Progenitor cell of endocrine pancreas (in vitro differentiated cells): Measurements from ENCODE around the gene ZNF850. TPM values are rescaled to one million over a fixed set of nuclear protein-coding genes. Genes with fewer than 3 reads are reported as not detected.
A peak's percentile ranks its signal among the peaks of the same experiment; 100 is the strongest.

Source experiments
- DNase-seq: peaks from one replicate; pipeline ENCODE4 v3.0.0; 2021; ENCODE audit warnings: low spot score; ENCODE audit not compliant: unreplicated experiment
- H3K27ac Mint-ChIP-seq: 2 replicates; pipeline ENCODE4 v1.8.0; 2021; ENCODE audit warnings: mild to moderate bottlenecking, moderate library complexity, mixed read lengths
- H3K27me3 Mint-ChIP-seq: 2 replicates; pipeline ENCODE4 v1.8.0; 2021; ENCODE audit warnings: mixed read lengths
- H3K36me3 Mint-ChIP-seq: 2 replicates; pipeline ENCODE4 v1.8.0; 2022; ENCODE audit warnings: mixed read lengths; ENCODE audit not compliant: insufficient read depth
- H3K4me1 Mint-ChIP-seq: 2 replicates; pipeline ENCODE4 v1.8.0; 2021; ENCODE audit warnings: low read depth, mixed read lengths
- H3K4me3 Mint-ChIP-seq: 2 replicates; pipeline ENCODE4 v1.8.0; 2021; ENCODE audit warnings: low read depth, mild to moderate bottlenecking, moderate library complexity, mixed read lengths
- H3K9me3 Mint-ChIP-seq: 2 replicates; pipeline ENCODE4 v1.8.0; 2021; ENCODE audit warnings: low read depth, mixed read lengths
- CTCF ChIP-seq: fragments of 200-600 bp; sonication (generic); IDR thresholded peaks from one replicate; pipeline ENCODE4 v1.5.0; 2021; ENCODE audit warnings: antibody characterized with exemption, mild to moderate bottlenecking; ENCODE audit not compliant: unreplicated experiment
- total RNA-seq: library from RNA; stranded (reverse); gene quantifications from 2 replicates; pipeline ENCODE4 v1.2.1, GENCODE V29; 2021

Gene ZNF850
- total RNA-seq, 1 donor from 2014 or later, result 17.6 TPM

- Mint-ChIP-seq H3K27ac (peak overlapping the region; percentile 99), H3K36me3 (peaks cover 41% of the 10 kb centered on the region), H3K4me3 (peak overlapping the region; percentile 99), H3K9me3 (peaks cover 11% of the 10 kb centered on the region), H3K27me3 (no peaks in the 10 kb centered on the region), H3K4me1 (peaks cover 20% of the 10 kb centered on the region)
- DNase-seq, result no peak
- no peak for TF ChIP-seq CTCF
These were observed 86.0 kb downstream of the ZNF850 start for GRCh38 chr19:36686365-36687213.

GRCh38 chr19:36685835-36686234 lies 86.8 kb downstream of the ZNF850 start:
- Mint-ChIP-seq H3K36me3 (peaks cover 36% of the 10 kb centered on the region), H3K4me3 (no peak overlapping the region), H3K4me1 (peaks cover 20% of the 10 kb centered on the region), H3K27me3 (no peaks in the 10 kb centered on the region), H3K9me3 (peaks cover 11% of the 10 kb centered on the region), H3K27ac (no peak overlapping the region)
- no peak for DNase-seq
- TF ChIP-seq CTCF, result no peak

GRCh38 chr19:36679455-36679854 lies 93.2 kb downstream of the ZNF850 start:
- Mint-ChIP-seq H3K4me3 (no peak overlapping the region), H3K36me3 (peaks cover 26% of the 10 kb centered on the region), H3K27ac (no peak overlapping the region), H3K4me1 (no peaks in the 10 kb centered on the region), H3K27me3 (no peaks in the 10 kb centered on the region), H3K9me3 (no peaks in the 10 kb centered on the region)
- DNase-seq, result no peak
- TF ChIP-seq CTCF, result no peak

GRCh38 chr19:36674201-36674600 lies 98.4 kb downstream of the ZNF850 start:
- TF ChIP-seq CTCF, result no peak
- H3K4me3 Mint-ChIP-seq, result no peak overlapping the region

GRCh38 chr19:36672368-36672767 lies 100.2 kb downstream of the ZNF850 start:
- no peaks in the 10 kb centered on the region for H3K9me3 Mint-ChIP-seq

More at GRCh38 chr19:36674201-36674600, 98.4 kb downstream of the ZNF850 start:
- Mint-ChIP-seq H3K4me1 (peaks cover 2% of the 10 kb centered on the region), H3K27me3 (no peaks in the 10 kb centered on the region), H3K36me3 (peaks cover 19% of the 10 kb centered on the region), H3K9me3 (no peaks in the 10 kb centered on the region), H3K27ac (no peak overlapping the region)
- no peak for DNase-seq

More at GRCh38 chr19:36672368-36672767, 100.2 kb downstream of the ZNF850 start:
- Mint-ChIP-seq H3K4me1 (peaks cover 13% of the 10 kb centered on the region), H3K36me3 (peaks cover 5% of the 10 kb centered on the region), H3K4me3 (no peak overlapping the region), H3K27ac (no peak overlapping the region), H3K27me3 (no peaks in the 10 kb centered on the region)
- no peak for DNase-seq
- no peak for TF ChIP-seq CTCF
